Measurements from ENCODE around the gene BCAT1. TPM values are rescaled to one million over a fixed set of nuclear protein-coding genes. Genes with fewer than 3 reads are reported as not detected.

BCAT1 gene
- total RNA-seq, 1 experiment from 2014 or later: 5.8 TPM

- H3K9me3 ChIP-seq (ENCODE audit: control insufficient read depth, insufficient read depth, low read depth, low read length): no peaks in the 10 kb centered on the region
- H3K4me1 ChIP-seq (ENCODE audit: control insufficient read depth, insufficient read depth, low read length): no peaks in the 10 kb centered on the region
- in situ Hi-C loops (cut with HindIII; ENCODE audit: low pct_unique_long_range_greater_than_20kb, low sequenced_read_pairs) (no loop called here), intact Hi-C loops (cut with micrococcal nuclease; ENCODE audit: unreplicated experiment) (no loop called here)
- ChIA-PET CTCF (no interaction called here), POLR2A (no interaction called here)
- ATAC-seq (no peak), DNase-seq (ENCODE audit: low read depth, low spot score) (no peak)
- TF ChIP-seq CTCF (IDR thresholded peaks at IDR 0.05) (no peak), REST (IDR thresholded peaks at IDR 0.05; ENCODE audit: insufficient read depth in 1 of 2, low read depth in 2 of 2, low read length in 1 of 2) (no peak), SIN3A (IDR thresholded peaks at IDR 0.05; ENCODE audit: borderline replicate concordance, insufficient read depth, low read depth, low read length) (no peak), TCF7L2 (IDR thresholded peaks at IDR 0.05; ENCODE audit: low read depth, low read length) (no peak), POLR2AphosphoS5 (IDR thresholded peaks at IDR 0.05; ENCODE audit: low read depth, low read length) (no peak)
- H3K27me3 ChIP-seq (ENCODE audit: control insufficient read depth, insufficient read depth, low read length): no peaks in the 10 kb centered on the region
- H3K4me3 ChIP-seq (ENCODE audit: low read depth in 2 of 2, low read length in 2 of 2): no peak overlapping the region
- H3K27ac ChIP-seq (ENCODE audit: low read length): no peak overlapping the region
- BruUV-seq (replicated peaks): no TSS peak
- H3K36me3 ChIP-seq (ENCODE audit: control insufficient read depth, insufficient read depth, low read length): no peaks in the 10 kb centered on the region
Measured at GRCh38 chr12:24884911-24885310, 64.0 kb downstream of the BCAT1 start.

GRCh38 chr12:24881724-24882371 is 67.1 kb downstream of the BCAT1 start:
- ATAC-seq (no peak), DNase-seq (ENCODE audit: low read depth, low spot score) (no peak)
- Histone ChIP-seq H3K27ac (ENCODE audit: low read length) (no peak overlapping the region), H3K4me1 (ENCODE audit: control insufficient read depth, insufficient read depth, low read length) (no peaks in the 10 kb centered on the region), H3K27me3 (ENCODE audit: control insufficient read depth, insufficient read depth, low read length) (no peaks in the 10 kb centered on the region), H3K9me3 (ENCODE audit: control insufficient read depth, insufficient read depth, low read depth, low read length) (no peaks in the 10 kb centered on the region), H3K4me3 (ENCODE audit: low read depth in 2 of 2, low read length in 2 of 2) (no peak overlapping the region), H3K36me3 (ENCODE audit: control insufficient read depth, insufficient read depth, low read length) (no peaks in the 10 kb centered on the region)
- ChIA-PET POLR2A (interaction anchor here (0.6 kb wide), 1 partner anchor 26 kb away, joined by 9 read pairs; no protein-coding TSS in a partner anchor), CTCF (no interaction called here)
- in situ Hi-C loops (cut with HindIII; ENCODE audit: low pct_unique_long_range_greater_than_20kb, low sequenced_read_pairs) (no loop called here), intact Hi-C loops (cut with micrococcal nuclease; ENCODE audit: unreplicated experiment) (no loop called here)
- no TSS peak for BruUV-seq (replicated peaks)
- TF ChIP-seq REST (IDR thresholded peaks at IDR 0.05; ENCODE audit: insufficient read depth in 1 of 2, low read depth in 2 of 2, low read length in 1 of 2): no peak
- peak; percentile 8; the same call in 1 of the 2 replicates for TF ChIP-seq CTCF (IDR thresholded peaks at IDR 0.05)
